ENCODE results near the gene CCNY.

Gene CCNY

DNA sequence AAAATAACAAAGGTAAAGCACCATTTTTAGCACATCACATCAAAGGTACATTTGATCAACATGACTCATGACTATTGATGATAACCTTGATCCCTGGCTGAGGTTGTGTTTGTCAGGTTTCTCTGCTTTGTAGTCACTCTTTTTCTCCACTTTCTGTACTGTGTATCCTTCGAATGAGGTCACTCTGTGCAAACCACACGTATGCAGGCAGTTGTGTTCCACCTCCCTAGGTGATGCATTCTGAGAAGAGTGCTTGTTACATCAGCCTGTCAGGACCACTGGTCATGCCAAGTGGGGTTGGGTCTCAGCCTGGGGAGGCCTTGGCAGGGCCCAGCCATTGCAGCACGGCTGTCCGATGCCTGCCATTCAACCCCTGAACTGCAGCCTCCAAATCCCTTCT is 206.0 kb downstream of the CCNY start:
- TF ChIP-seq ZBTB7A (IDR thresholded peaks at IDR 0.05; ENCODE audit: low read depth) (no peak), EP300 (IDR thresholded peaks at IDR 0.05; ENCODE audit: borderline replicate concordance) (no peak)
- TF ChIP-seq, protein P1, sequence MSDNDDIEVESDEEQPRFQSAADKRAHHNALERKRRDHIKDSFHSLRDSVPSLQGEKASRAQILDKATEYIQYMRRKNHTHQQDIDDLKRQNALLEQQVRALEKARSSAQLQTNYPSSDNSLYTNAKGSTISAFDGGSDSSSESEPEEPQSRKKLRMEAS (IDR thresholded peaks at IDR 0.05): no peak

DNA sequence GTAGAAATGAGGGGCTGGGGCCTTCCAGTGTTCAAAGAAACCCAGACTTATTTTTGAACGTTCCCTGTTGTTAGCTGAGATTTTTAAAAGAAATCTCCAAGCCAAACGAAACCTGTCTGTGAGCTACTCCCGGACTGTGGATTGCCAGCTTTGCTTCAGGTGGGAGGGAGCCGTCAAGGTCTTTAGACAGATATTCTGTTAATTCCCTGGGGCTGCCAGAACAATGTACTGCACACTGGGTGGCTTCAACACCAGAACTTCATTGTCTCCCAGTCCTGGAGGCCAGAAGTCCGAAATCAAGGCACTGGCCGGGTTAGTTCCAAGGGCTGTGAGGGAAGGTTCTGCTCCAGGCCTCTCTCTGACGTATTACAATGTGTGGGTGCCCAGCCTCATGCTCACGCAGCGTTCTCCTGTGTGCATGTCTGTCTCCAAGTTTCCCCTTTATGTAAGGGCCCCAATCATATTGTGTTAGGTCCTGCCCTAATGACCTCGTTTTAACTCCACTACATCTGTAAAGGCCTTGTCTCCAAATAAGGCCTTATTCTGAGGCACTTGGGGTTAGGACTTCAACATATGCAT is 208.9 kb downstream of the CCNY start:
- TF ChIP-seq NFIC (IDR thresholded peaks at IDR 0.05) (no peak), ZBTB7A (IDR thresholded peaks at IDR 0.05; ENCODE audit: low read depth) (no peak), TEAD4 (IDR thresholded peaks at IDR 0.05) (no peak), EP300 (IDR thresholded peaks at IDR 0.05; ENCODE audit: borderline replicate concordance) (no peak), EGR1 (IDR thresholded peaks at IDR 0.05) (no peak), TCF12 (IDR thresholded peaks at IDR 0.05; ENCODE audit: low read depth) (no peak), FOXM1 (IDR thresholded peaks at IDR 0.05; ENCODE audit: borderline replicate concordance, low read depth) (no peak), RAD21 (IDR thresholded peaks at IDR 0.05; ENCODE audit: low read depth) (no peak), TAF1 (IDR thresholded peaks at IDR 0.05; ENCODE audit: low read depth) (no peak), CEBPB (IDR thresholded peaks at IDR 0.05) (no peak)
- TF ChIP-seq, protein P1 (IDR thresholded peaks at IDR 0.05): no peak
- TF ChIP-seq, protein P2, sequence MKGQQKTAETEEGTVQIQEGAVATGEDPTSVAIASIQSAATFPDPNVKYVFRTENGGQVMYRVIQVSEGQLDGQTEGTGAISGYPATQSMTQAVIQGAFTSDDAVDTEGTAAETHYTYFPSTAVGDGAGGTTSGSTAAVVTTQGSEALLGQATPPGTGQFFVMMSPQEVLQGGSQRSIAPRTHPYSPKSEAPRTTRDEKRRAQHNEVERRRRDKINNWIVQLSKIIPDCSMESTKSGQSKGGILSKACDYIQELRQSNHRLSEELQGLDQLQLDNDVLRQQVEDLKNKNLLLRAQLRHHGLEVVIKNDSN (IDR thresholded peaks at IDR 0.05): no peak

DNA sequence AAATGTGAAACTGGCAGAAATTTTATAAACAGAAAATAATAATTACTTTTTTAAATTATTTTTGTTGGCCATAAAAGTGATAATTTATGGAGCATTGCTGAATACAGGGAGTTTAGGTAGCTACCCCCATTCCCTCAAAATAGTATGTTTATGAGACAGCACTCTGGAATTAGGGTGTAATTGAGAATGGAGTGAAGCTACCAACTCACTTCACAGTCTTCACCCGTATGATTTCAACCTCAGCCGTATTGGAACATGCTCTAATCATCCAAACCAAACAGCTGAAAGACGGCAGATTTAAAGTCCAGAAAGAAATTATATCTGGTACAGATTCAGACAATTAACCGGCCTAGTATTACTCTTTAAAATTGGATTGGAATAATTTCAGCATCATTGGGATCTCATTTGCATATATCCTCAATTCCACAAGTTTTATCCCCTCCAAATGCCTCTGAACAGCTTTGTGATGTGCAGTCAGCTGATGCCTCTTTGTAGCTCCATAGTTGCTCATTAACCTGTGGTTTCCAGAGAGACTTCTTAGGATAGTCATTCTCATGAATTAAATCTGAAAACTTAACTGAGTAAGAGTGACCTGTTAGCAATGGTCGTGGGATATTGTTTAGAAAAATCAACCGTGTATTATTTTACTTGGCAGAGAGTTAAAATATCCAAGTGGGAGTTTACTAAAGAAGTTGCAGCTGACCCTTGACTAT is 209.7 kb downstream of the CCNY start:
- TF ChIP-seq, protein P1 (IDR thresholded peaks at IDR 0.05): no peak
- TF ChIP-seq TCF12 (IDR thresholded peaks at IDR 0.05; ENCODE audit: low read depth): no peak
- TF ChIP-seq EP300 (IDR thresholded peaks at IDR 0.05; ENCODE audit: borderline replicate concordance): no peak
- TF ChIP-seq, protein P2 (IDR thresholded peaks at IDR 0.05): no peak
- TF ChIP-seq RAD21 (IDR thresholded peaks at IDR 0.05; ENCODE audit: low read depth): no peak
- no peak for TF ChIP-seq CEBPB (IDR thresholded peaks at IDR 0.05)
- no peak for TF ChIP-seq NFIC (IDR thresholded peaks at IDR 0.05)
- no peak for TF ChIP-seq YY1 (IDR thresholded peaks at IDR 0.05; ENCODE audit: low read depth)
- no peak for TF ChIP-seq TAF1 (IDR thresholded peaks at IDR 0.05; ENCODE audit: low read depth)
- no peak for TF ChIP-seq CREB1 (IDR thresholded peaks at IDR 0.05; ENCODE audit: low read depth)
- TF ChIP-seq FOXM1 (IDR thresholded peaks at IDR 0.05; ENCODE audit: borderline replicate concordance, low read depth): no peak
- no peak for TF ChIP-seq EGR1 (IDR thresholded peaks at IDR 0.05)
- TF ChIP-seq, protein P3, sequence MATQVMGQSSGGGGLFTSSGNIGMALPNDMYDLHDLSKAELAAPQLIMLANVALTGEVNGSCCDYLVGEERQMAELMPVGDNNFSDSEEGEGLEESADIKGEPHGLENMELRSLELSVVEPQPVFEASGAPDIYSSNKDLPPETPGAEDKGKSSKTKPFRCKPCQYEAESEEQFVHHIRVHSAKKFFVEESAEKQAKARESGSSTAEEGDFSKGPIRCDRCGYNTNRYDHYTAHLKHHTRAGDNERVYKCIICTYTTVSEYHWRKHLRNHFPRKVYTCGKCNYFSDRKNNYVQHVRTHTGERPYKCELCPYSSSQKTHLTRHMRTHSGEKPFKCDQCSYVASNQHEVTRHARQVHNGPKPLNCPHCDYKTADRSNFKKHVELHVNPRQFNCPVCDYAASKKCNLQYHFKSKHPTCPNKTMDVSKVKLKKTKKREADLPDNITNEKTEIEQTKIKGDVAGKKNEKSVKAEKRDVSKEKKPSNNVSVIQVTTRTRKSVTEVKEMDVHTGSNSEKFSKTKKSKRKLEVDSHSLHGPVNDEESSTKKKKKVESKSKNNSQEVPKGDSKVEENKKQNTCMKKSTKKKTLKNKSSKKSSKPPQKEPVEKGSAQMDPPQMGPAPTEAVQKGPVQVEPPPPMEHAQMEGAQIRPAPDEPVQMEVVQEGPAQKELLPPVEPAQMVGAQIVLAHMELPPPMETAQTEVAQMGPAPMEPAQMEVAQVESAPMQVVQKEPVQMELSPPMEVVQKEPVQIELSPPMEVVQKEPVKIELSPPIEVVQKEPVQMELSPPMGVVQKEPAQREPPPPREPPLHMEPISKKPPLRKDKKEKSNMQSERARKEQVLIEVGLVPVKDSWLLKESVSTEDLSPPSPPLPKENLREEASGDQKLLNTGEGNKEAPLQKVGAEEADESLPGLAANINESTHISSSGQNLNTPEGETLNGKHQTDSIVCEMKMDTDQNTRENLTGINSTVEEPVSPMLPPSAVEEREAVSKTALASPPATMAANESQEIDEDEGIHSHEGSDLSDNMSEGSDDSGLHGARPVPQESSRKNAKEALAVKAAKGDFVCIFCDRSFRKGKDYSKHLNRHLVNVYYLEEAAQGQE (IDR thresholded peaks at IDR 0.05; ENCODE audit: low read depth): no peak
- TF ChIP-seq TEAD4 (IDR thresholded peaks at IDR 0.05): no peak
- TF ChIP-seq ZBTB7A (IDR thresholded peaks at IDR 0.05; ENCODE audit: low read depth): no peak

DNA sequence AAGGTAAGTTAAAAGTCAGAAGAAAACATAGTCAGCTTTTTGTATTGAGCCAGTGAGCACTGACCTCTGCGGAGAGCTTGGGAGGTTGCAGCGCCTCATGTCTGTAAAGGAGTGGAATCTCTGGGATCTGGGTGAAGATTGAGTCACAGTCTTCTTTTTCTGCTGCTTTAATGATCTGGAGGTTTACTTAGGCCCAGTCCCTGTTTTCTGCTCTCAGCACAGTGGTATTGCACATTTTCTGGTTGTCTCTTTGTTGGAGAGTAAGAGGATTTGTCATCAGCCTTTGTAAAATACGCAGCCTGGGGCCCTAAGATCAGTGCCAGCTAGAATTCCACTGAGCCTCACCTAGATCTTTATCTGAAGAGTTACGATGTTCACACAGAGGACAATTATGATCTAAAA is 210.5 kb downstream of the CCNY start:
- TF ChIP-seq EP300 (IDR thresholded peaks at IDR 0.05; ENCODE audit: borderline replicate concordance) (no peak), RAD21 (IDR thresholded peaks at IDR 0.05; ENCODE audit: low read depth) (no peak)

DNA sequence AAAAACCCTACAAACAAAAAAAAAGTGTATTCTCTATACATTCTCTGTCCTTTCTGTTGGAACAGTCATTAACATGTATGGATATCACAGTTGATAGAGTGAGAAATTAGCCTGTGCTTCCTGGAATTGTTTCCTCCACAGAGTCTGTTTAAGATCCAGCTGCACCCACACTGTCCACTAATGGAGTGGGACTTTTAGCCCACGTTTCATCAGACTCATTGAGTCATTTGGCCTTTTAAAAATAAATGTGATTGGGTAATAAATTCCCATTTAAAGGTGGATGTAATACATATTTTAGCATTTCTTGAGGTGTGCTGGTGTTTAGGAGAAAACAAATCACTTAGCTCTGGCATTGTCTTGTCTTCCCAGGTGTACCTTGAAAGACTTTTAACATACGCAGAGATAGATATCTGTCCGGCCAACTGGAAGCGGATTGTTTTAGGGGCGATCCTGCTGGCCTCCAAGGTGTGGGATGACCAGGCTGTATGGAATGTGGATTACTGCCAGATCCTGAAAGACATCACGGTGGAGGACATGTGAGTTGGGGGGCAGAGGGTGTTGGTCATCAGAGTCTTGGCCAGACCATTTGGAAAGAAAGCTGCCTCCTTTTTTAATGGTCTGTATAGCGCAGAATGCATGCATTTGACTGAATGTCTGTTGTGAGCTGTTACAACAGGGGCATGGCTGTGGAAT is 216.5 kb downstream of the CCNY start:
- no peak for TF ChIP-seq NFIC (IDR thresholded peaks at IDR 0.05)
- TF ChIP-seq TEAD4 (IDR thresholded peaks at IDR 0.05): no peak
- no peak for TF ChIP-seq FOXM1 (IDR thresholded peaks at IDR 0.05; ENCODE audit: borderline replicate concordance, low read depth)
- no peak for TF ChIP-seq EGR1 (IDR thresholded peaks at IDR 0.05)
- TF ChIP-seq TAF1 (IDR thresholded peaks at IDR 0.05; ENCODE audit: low read depth): no peak
- TF ChIP-seq RAD21 (IDR thresholded peaks at IDR 0.05; ENCODE audit: low read depth): no peak
- TF ChIP-seq, protein P2 (IDR thresholded peaks at IDR 0.05): no peak
- TF ChIP-seq CEBPB (IDR thresholded peaks at IDR 0.05): no peak
- no peak for TF ChIP-seq YY1 (IDR thresholded peaks at IDR 0.05; ENCODE audit: low read depth)
- no peak for TF ChIP-seq EP300 (IDR thresholded peaks at IDR 0.05; ENCODE audit: borderline replicate concordance)
- no peak for TF ChIP-seq ZBTB7A (IDR thresholded peaks at IDR 0.05; ENCODE audit: low read depth)

DNA sequence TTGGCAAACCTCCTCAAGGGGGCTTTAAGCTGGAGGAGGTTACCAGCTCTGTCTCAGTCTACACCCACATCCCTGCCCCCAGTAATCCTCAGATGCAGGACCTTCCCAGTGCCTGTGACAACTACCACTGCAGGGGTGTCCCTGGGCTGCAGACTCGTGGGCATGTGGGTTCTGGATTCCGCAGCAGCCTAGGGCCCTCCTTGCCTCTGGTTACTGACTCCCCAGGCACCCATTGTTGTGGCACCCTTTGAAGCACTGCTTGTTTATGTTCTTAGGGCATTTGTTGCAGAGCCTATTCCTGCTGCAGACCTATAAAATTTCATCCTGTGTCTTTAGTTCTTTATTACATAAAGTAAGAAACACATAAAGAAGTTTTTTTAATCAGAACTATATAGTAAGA is 217.7 kb downstream of the CCNY start:
- TF ChIP-seq EP300 (IDR thresholded peaks at IDR 0.05; ENCODE audit: borderline replicate concordance) (no peak), RAD21 (IDR thresholded peaks at IDR 0.05; ENCODE audit: low read depth) (no peak), TAF1 (IDR thresholded peaks at IDR 0.05; ENCODE audit: low read depth) (no peak), ZBTB7A (IDR thresholded peaks at IDR 0.05; ENCODE audit: low read depth) (no peak), TEAD4 (IDR thresholded peaks at IDR 0.05) (no peak), FOXM1 (IDR thresholded peaks at IDR 0.05; ENCODE audit: borderline replicate concordance, low read depth) (no peak), CEBPB (IDR thresholded peaks at IDR 0.05) (no peak), EGR1 (IDR thresholded peaks at IDR 0.05) (no peak), TCF12 (IDR thresholded peaks at IDR 0.05; ENCODE audit: low read depth) (no peak), YY1 (IDR thresholded peaks at IDR 0.05; ENCODE audit: low read depth) (no peak), NFIC (IDR thresholded peaks at IDR 0.05) (no peak)
- TF ChIP-seq, protein P3 (IDR thresholded peaks at IDR 0.05; ENCODE audit: low read depth): no peak
- TF ChIP-seq, protein P1 (IDR thresholded peaks at IDR 0.05): no peak

All from Ishikawa (cell line).